ENCODE measurements around the gene CTU1.

GRCh38 chr19:51108066-51108804 is at the start of gene CTU1:
- TF ChIP-seq CTCF (IDR thresholded peaks at IDR 0.05) (no peak), EZH2 (IDR thresholded peaks at IDR 0.05; ENCODE audit: borderline replicate concordance, insufficient read depth, low read depth, low read length, poor library complexity, severe bottlenecking) (no peak)

Data from B cell (primary cell).